Myocyte (in vitro differentiated cells): Measurements from ENCODE around the gene BANF1. TPM values are rescaled to one million over a fixed set of nuclear protein-coding genes. Genes with fewer than 3 reads are reported as not detected.
"Not testable (repeated sequence)": the region's sequence is repeated elsewhere in the genome, so short reads cannot be mapped to it uniquely, and the experiment has no call there.

Experiments
- DNase-seq: peaks from one replicate; pipeline ENCODE4 v3.0.0-alpha.2; 2012; ENCODE audit warnings: low read depth
- total RNA-seq: library from RNA; depleted of rRNA; stranded (reverse); fragments of >200 nt; gene quantifications from 2 replicates; pipeline ENCODE4 v1.2.3, GENCODE V29; 2014

BANF1 gene
- total RNA-seq, 1 donor from 2014 or later = 67.2 TPM

DNA sequence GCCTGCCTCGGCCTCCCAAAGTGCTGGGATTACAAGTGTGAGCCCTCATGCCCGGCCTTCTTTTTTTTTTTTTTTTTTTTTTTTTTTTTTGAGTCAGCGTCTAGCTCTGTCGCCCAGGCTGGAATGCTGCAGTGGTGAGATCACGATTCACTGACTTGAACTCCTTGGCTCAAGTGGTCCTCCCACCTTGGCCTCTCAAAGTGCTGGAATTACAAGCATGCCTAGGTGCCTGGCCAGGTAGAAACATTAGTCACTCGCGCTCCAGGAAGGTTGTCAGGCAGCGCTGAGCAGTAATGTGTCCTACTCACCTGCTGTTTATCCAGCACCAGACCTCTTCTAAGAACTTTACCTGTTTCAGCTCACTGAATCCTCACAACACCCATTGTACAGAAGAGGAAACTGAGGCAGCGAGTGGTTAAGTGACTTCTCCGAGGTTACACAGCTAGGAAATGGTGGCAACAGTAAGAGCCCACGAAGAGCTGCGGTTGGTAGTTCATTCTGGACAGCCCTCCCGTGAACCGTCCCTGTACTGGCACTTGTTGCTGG, 9.0 kb downstream of the BANF1 start:
- DNase-seq = peak; percentile 37

DNA sequence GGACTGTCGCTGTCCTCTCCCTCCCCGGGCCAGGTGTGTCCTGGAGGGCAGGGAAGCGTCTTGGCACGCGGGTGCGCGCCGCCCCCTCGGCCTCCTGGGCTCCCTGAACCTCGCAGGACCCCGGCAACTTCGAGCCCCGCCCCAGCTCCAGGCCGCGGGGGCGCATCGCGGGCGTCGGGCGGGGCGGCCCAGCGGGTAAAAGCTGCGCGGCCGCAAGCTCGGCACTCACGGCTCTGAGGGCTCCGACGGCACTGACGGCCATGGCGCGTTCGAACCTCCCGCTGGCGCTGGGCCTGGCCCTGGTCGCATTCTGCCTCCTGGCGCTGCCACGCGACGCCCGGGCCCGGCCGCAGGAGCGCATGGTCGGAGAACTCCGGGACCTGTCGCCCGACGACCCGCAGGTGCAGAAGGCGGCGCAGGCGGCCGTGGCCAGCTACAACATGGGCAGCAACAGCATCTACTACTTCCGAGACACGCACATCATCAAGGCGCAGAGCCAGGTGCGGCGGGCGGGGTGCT, 9.5 kb downstream of the BANF1 start, which contains the start of gene CST6:
TSS of gene CST6 (plus strand) at position 224 of the 519 bp plus-strand sequence. CDS start at position 261, 37 bp downstream.
- no peak for DNase-seq

DNA sequence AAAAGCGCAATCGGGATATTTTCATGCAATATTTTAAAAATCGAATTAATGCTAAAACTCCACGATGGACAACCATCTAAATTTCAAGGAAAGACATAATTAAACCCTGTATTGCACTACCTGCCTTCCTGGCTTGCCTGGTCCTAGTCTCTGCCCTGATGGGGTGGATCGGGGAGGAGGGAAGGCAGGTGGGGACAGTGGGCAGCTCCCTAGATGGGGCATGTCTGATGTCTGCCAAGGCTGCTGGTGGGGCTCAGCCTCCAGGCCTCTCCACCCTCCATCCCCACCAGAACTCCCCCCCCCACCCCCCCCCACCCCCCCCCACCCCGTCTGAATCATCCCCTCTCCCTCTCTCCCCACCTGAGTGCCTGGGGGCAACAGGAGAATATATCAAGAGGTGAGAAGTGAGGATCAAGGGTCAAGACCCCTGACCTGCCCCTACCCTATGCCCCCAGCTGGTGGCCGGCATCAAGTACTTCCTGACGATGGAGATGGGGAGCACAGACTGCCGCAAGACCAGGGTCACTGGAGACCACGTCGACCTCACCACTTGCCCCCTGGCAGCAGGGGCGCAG, 10.2 kb downstream of the BANF1 start:
- no peak for DNase-seq

DNA sequence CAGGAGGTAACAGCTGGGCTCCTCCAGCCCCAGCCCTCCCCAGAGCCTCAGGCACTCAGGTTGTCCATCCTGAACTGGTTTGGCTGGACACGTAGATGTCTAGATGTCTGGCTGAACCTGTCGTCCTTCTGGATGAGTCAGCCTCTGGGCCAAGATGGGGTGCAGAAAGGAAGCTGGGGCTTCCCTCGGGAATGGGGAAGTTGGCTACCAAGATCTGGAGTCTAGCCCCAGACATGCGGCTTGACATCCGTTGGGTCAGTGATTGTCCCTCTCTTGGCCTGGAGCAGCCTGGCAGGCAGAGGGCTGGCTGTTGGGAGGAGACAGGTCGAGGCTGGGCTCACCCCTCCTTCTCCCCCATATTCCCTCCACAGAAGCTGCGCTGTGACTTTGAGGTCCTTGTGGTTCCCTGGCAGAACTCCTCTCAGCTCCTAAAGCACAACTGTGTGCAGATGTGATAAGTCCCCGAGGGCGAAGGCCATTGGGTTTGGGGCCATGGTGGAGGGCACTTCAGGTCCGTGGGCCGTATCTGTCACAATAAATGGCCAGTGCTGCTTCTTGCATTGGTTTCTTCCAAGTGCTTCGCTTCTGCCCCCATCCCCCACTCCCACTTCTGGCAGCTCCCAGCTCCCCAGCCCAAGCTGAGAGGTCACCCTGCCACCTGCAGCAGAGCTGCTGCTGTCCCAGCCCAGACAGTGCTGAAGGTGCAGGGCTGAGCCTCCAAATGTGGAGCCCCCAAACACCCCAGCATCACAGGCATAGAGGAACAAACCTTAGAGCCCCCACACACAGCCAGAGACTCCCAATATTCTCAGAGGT, 10.9 kb downstream of the BANF1 start:
- DNase-seq = no peak

DNA sequence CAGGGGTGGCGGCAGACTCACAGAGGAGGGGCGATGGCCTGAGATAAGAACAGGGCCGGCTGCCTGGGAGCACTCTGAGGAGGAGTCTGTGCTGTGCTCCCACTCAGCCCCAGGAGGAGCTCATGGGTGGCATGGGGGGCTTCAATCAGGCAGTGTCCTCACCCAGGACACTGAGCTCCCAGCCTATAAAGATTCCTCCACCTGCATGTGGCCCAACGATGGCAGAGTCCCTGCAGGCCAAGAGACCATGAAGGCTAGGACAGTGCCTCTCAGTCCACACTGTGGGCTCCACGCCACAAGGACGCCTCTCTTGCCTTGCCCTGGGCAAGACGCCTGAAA, 11.4 kb downstream of the BANF1 start:
- DNase-seq = no peak

DNA sequence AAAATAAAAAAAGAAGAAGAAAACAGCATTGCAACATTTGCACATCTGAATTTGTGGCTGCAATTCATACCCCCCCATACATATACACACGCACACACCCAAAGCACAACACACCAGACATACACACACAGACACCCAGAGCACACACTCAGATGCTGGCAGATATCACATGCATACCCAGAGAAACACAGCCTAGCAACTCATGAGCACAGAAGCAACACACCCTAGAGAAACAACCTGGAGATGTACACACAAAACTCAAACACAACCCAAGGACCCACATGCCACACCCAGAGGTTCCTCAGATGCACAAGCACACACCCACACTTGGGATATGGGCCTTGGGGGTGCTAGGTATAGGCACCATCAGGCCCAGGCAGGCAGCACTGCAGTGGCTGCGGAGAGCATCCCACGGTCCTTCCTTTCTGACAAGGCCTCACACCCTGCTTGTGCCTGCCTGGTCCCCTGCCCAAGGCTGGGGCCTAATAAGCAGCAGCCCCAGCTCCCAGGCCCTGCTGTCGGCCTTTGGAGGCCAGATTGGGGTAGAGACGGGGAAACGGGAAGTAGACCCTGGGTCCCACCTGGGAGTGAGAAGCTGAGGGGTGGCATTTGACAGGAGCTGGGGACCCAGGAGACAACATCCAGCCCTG, 12.6 kb downstream of the BANF1 start:
- no peak for DNase-seq

DNA sequence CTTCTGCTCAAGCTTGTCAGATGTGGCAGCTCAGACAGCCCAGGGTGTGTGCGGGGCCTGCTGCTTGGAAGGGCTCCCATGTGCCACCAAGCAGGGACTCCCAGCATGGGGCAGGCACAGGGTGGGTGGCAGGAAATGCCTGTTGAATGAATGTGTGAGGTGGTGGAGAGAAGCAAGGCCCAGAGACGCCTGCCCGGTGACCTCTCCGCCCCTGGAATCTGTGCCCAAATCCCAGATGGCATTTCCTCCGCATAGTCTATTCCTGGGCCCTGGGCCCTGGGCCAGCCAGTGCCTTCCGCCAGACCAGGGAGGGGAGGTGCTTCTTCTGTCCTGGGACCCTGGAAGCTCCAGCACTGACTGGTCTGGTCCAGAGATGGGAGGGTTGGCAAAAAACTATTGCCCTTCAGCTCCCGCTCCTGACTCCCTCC, 13.2 kb downstream of the BANF1 start:
- peak; percentile 96 for DNase-seq

DNA sequence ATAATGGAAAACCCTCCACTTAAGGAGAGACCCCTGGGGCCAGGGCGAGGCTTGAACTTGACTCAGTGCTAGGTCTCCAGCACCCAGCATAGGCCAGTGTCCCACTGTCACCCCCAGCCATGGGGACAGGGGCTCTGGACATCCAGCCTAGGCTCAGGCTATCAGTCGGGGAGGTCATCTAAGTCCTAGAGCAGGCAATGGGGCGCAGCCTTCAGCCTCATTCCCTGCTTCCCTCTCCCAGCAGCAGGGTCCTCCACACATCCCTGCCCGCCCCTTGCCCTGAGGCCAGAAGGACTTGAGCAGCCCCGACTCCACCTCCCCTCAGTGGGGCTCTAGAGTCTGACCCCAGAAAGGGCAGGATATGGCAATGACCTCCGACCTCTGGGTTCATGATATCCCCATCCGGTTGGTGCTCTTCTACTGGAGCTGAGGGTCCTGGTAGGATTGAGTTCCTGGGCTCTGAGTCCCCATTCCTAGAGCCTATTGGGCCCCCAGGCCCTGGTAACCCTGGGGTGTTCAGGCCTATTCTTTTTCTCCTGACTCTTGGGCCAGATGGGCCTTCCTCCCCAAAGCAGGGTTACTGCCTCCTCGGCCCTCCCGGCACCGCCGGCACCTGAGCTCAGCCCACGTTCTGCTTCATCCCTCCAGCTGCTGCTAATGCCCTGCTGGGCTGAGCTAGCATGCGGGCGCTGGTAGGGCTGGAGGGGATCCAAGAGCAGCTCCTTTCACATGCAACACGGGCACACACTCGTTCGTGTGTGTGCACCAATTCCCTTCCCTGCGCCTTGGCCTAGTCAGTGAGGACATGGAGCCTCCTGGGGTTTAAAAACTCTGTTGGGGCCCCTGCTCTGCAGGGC, 13.9 kb downstream of the BANF1 start:
- DNase-seq = peak; percentile 82

DNA sequence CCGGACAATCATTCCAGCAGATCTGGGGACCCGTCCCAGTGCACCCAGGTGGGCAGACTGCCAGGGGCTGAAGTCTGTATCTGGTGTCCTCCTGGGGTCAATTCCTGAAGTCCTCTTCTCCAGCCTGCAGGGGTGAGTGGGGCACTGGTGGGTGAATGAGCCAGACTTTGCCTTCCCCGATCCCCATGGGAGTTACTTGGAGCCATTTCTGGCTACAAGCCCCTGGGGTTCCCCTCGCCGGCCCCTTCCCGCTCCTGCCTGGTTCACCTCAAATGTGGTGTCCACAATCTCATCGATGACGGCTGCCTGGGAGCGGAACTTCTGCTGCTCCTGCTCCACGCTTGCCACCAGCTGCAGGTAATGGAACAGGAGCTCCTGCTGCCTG, 14.5 kb downstream of the BANF1 start:
- DNase-seq = no peak

DNA sequence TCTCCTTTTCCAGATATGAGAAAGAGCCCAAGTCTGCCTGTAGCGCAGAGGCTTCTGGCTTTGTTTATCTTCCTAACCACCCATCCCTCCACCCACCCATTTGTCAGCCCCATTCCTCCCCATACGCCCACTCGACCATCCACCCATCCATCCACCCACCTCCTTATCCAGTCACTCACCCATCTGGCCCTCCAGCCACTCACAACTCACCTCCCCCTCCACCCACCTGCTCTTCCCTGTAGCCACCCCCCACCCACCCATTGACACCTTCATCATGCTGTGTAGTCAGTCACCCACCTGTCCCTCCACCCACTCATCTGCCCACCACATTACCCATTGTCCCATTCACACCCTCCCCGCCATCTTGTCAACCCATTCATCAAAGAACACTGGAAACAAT, 15.0 kb downstream of the BANF1 start:
- no peak for DNase-seq

DNA sequence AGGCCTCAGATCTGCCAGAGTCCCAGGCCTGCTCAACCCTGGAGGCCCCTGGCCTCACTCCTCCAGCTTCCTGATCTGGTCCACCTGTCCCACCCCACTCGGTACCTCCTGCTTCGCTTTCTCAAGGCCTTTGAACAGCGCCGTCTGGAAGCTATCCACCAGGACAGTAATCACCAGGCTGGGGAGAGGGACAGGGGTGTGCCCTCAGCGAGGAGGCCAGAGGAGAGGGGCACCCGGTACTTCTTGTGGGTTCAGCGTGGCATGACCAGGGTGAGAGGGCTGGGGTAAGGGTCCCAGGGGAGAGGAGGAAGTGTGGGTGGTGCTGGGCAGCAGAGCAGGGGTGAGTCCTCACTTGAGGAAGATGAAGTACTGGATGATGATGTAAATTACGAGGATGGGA, 17.9 kb downstream of the BANF1 start:
- DNase-seq = no peak

DNA sequence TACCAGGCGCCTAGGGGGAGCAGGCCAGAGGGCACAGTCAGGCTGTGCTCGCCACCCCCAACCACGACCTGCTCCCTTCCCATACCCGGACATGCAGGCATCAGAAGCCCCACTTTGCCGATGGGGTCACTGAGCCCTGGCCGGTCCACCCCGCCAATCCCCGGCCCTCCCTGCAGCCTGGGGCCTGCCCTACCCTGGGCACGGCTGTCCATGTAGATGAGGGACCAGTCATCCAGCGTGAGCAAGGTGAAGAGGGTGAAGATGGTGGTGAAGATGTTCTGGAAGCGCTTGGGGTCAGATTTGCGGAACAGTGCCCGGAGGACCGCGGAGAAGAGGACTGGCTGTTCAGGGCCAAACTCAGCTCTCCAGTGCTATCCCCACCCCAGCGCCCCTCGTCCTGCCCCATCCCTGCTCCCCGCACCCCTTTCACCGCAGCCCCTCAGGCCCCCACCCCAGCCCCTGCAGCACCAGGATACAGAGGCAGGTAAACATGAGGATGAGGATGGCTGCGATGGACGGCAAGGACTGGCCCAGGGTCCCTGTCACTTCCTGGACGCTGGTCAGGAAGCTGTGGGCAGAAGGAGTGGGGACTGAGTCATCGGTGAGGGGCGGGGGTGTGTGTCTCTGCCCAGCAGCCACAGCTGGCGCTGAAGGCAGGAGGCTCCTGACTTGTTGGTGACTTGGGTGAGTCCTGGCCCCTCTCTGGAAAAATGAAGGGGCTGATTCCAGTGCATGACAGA, 18.5 kb downstream of the BANF1 start:
- peak; percentile 89 for DNase-seq

DNA sequence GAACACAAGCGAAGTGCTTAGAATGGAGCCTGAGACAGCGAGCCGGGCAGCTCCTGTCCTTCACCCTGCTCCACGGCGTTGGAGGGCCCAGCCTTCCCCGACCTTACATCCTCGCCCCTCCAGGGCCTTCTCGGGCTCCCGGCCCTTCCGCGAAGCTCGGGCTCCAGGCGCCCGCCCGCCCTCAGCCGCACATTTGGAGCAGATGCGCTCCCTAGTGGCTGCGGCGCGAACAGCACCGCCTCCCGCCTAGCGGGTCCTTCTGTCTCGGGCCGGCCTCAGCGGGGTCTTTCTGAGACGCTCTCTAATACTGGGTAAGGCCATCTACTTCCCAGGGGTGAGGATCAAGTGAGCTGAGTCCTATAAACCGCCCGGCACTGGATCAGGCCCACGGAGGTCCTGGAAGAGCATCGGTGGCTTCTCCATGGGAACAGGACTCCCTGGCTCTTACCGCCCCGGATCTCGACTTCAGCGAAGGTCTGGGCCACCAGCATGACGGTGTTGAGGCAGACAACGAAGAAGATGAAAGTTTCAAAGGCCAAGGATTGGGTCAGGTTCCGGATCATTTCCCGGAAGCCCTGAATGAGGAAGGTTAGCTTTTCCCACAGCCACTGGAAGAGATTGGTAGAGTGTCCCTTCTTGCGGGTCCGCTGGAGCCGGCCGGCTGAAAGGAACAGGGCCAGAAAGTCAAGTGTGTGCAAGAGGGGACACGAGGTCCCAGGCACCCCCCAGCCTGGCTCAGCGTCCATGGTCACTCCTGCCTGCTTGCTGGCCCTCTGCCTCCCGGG, 20.3 kb downstream of the BANF1 start:
- DNase-seq = peak; percentile 75

DNA sequence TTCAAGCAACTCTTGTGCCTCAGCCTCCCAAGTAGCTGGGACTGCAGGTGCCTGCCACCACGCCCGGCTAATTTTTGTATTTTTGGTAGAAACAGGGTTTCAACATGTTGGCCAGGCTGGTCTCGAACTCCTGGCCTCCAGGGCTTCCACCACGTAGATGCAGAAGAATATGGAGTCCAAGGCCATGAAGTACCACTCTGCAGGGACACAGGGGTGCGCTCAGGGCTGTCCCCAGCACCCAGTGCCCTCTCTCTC, 20.8 kb downstream of the BANF1 start:
- not testable (repeated sequence) for DNase-seq

DNA sequence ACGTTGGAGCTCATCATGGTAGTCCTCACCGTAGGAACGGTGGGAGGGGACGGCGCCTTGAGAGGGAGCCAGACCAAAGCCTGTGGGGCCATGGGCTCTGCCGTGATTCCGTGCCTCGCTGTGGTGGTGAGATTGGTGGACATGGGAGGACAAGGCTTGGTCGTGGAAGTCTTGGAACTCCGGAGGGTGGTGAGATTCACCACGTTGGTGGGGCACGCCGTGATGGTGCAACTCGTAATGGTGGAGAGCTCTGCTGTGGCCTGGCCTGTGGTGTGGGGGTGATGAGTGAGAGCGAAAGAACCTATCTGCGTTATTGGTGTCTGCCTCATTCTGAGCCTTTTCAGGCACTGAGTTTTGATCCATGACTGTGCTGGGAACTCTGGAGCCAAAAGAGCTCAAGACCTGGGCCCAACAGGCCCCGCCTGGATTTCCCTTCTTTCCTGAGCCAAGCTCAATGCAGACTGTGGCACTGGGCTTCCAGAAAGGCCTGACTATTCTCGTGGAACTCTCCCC, 23.8 kb downstream of the BANF1 start, which contains the start of gene CATSPER1:
TSS of gene CATSPER1 (minus strand) at position 463 of the 513 bp plus-strand sequence. CDS start at position 363, 100 bp downstream.
- no peak for DNase-seq

DNA sequence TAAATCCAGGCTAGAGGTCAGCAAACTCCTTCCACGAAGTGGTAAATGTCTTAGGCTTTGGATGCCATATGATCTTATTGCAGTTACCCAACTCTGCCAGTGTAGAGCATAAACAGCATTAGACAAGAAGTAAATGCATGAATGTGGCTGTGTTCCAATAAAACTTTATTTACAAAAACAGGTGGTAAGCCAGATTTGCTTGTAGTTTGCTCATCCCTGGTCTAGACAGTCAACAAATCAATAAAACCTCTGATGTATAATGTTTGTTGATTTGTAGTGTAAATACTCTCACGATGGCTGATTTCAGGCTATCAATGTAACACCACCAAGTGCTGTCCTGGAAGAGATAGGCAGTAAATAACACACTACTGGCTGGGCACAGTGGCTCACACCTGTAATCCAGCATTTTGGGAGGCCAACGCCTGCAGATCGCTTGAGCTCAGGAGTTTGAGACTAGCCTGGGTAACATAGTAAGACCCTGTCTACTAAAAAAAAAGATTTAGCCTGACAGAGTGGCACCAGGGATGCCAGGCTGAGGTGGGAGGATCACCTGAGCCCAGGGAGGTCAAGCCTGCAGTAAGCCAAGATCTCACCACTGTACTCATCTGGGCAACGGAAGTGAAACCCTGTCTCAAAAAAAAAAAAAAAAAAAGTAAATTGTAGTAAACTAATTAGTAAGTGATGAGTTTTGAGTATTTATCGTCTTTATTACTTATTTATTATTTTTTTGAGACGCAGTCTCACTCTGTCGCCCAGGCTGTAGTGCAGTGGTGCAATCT, 30.8 kb downstream of the BANF1 start:
- DNase-seq = no peak

DNA sequence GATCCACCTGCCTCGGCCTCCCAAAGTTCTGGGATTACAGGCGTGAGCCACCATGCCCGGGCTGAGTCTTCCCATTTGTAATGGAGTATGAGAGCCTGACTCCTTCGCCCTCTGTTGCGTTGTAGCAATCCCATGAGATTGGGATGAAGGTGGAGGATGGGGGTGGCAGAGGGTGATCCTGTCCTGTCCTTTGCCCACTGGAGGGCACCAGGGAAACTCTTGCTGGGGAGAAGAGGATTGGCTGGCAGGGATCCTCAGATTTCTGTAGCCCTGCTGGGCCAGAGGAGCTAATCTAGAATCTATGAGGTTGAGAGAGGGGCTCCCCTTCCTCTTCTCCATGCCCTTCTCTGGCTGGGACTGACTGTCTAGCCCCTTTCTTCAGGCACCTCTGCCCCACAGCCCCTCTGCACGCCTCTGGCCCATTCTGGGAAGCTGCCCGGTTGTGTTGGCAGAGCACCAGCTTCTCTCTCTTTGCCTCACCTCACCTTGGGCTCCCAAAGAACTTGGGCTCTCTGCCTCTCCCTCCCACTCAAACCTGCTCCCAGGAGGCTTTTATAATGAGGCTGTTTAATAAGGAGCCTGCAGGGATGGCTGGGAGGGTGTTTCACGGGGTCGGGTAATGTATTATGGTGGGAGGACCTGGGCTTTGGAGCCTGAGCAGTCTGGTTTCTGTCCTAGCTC, 33.5 kb downstream of the BANF1 start:
- no peak for DNase-seq

DNA sequence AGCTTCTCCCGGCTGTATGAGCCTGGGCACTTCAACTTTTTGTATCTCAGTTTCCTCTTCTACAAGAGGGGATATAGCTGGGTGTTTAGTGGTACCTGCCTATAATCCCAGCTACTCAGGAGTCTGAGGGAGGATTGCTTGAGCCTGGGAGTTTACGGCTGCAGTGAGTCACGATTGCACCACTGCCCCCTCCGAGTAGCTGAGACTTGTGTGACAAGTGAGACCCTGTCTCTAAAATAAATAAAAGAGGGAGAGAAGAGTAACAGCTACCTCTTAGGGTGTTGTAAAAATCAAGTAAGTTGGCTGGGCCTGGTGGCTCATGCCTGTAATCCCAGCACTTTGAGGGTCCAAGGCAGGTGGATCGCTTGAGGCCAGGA, 34.0 kb downstream of the BANF1 start:
- DNase-seq = no peak
